GDM1 (cell line): ENCODE data around the gene SLC17A2.

ENCODE experiments used
- DNase-seq: peaks from one replicate; lab custom pipeline; 2025; lab: John Stamatoyannopoulos, UW

SLC17A2 gene

DNA sequence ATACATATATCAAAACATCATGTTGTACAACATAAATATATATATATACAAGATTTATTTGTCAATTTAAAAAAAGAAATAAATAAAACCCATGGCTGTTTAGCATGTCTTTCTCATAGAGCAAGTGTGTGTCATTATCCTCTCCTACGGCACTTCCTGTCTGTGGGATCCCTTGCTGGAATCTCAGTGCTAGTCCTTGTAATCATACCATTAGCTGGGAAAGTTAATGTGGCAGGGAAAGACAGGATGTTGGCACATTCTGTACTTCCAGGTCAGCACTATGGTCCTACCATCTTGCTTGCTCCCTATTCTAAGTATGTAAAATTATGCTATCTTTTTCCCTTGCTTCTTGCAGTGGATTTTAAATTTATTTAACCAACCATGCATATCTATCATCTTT is 47.0 kb downstream of the SLC17A2 start:
- no peak for DNase-seq

DNA sequence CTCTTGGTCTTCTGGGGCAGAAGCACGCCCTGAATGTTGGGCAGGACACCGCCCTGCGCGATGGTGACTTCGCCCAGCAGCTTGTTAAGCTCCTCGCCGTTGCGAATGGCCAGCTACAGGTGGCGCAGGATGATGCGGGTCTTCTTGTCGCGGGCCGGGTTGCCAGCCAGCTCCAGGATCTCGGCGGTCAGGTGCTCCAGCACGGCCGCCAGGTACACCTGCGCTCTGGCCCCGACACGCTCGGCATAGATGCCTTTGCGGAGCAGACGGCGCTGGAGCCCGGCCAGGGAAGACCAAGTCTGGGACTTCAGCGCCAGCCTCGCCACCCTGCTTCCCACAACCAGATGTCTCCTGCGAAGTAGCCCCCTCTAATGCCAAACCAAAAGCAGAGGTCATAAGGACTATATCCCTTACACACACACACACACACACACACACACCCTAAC is 48.4 kb downstream of the SLC17A2 start:
- no peak for DNase-seq

DNA sequence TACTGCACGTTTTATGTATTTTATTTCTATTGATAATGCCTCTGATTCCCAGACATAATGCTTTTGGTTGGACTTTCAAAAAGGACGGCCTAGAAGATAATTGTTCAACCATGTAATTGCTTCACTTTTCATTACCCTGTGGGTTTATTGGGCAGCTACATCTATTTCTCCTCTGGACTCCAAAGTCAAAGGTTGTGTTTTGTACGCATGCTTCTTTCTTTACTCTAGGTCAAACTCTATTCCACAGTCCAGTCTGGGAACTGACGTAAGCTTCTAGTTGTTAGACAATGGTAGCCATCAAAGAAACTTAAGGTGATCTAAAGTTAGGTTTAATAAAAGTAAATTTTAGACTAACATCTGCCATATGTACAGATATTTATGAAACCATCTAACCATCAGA is 49.9 kb downstream of the SLC17A2 start:
- no peak for DNase-seq

DNA sequence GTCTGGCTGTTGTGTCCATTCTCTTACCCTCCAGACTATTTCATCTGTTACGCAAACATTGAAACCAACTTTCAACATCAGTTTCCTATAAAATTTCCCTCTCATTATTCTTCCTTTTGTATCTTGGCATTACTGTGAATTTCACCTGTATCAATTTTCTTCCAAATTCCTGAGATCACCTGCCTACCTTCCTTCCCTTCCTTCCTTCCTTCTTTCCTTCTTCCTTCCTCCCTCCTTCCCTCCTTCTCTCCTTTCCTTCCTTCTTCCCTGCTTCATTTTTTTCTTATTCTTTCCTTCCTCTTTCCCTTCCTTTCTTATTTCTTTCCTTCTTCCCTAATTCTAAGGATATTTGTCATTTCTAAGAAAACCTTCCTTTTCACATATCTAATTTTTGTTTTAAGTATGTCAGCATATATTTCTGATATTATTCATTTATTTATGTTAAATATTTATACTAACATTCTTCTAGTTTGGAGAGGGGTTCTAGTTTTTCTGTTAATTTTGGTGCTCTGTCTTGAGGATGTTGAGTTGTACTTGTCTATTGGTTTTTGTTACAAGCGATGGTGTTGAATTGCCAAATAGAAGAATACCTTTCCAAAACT is 51.7 kb downstream of the SLC17A2 start:
- DNase-seq: no peak

DNA sequence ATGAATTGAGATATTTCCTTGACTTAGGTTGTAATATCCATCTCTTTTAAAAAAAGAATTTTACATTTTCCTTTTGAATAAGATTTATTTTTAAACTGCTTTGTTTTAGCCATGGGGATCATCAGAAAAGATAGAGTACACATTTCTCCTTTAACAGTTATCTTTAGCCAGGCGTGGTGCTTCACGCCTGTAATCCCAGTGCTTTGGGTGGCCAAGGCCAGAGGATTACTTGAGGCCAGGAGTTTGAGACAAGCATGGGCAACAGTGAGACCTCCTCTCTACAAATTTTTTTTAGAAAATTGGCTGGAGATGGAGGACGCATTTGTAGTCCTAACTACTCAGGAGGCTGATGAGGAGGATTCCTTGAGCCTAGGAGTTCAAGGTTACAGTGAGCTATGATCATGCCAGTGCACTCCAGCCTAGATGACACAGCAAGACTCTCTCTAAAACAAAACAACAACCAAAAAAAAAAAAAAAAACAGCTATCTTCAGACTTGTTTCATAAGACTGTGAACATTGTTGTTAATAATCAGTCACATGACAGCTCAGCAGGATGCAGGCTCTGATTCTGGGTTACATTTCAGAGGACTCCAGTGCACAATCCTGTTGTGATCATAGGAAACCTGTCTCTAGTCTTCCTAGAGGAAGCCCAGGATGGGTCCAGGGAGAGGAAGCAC is 54.4 kb downstream of the SLC17A2 start:
- no peak for DNase-seq

DNA sequence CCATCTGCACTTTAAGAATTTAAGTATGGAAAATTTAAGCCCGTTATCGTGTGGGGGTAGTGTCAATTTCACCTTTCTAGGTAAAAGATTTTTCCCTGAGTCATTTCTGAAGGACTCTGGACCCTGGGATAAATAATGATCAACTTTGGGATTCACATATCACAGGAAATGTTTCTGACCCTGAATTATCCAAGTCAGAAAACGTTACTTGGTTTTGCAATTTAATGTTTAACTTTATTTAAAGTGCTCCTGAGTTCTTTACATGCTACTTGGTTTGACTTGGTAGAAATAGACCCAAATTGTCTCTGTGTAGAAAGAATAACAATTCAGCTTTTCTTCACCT is 55.0 kb downstream of the SLC17A2 start:
- no peak for DNase-seq

DNA sequence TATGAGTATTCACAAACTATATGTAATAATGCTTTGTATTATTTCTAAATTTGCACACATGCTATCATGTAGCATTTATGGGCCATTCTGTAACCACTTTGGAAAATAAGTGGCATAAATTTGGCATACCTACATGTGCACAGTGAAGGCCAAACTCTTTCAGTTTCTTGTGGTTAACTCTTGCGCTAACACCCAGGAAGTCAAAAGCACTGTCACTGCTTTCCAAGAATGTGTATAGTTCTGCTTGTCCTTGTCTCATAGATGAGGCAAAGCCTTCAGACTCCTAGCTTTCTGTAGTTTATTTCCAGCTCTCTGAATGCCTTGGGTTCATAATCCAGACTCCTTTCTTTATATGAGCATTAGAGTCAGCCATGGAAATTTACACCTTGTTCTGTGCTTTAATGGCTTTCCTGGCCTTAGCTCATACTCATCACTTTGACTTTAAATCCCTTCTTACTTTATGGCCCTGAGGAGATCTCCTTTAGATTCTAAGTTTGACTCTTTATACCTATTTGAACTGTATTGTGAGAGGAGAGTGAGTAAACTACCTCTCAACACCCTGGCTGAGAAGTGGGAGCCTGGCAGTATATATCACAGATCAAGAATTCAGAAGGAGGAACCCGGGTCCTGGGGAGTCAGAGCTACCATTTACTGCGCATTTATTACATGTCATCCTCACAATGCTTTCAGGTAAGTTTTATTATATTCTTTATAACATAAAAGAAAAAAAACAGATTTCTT is 55.5 kb downstream of the SLC17A2 start:
- no peak for DNase-seq

DNA sequence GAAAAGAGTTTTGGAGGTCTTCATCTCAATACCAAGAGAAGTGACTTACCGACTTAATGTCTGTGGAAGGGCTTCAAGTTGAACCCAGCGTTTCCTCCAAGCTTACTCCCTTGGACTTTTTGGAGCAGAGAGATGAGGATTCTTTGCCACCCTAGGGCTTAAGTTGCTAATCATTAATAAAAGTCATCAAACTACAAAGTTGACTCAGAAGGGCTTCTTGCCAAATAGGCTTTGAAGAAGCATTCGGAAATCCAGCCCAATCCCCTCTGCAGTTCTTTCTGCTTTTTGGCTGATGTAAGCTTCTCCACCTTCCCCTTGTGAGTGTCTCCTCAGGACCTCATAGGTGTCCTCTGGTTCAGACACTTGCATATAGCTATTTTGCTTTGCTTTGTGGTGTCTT is 56.4 kb downstream of the SLC17A2 start, which contains the start of gene SLC17A3:
TSS of gene SLC17A3 (minus strand) at position 126 of the 400 bp plus-strand sequence. CDS start 5,856 bp downstream, outside the sequence.
- DNase-seq: no peak

DNA sequence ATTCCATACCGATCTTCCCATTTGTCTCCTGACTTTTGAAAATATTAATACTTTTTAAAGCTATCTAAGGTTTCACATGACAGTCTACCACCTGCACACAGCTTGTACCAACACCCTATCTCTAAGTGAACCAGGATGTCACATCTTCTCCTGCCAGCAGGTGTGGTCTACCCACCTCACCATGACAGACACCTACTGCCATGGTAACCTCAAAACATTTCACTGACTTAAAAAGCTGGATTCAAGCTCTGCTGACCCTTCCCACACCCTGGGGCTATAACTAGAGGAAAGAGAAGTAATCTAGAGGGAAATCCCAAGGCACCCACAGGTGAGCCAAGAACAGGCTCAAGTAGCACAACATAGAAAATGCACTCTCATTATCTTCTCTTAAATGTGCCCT is 57.7 kb downstream of the SLC17A2 start:
- no peak for DNase-seq

DNA sequence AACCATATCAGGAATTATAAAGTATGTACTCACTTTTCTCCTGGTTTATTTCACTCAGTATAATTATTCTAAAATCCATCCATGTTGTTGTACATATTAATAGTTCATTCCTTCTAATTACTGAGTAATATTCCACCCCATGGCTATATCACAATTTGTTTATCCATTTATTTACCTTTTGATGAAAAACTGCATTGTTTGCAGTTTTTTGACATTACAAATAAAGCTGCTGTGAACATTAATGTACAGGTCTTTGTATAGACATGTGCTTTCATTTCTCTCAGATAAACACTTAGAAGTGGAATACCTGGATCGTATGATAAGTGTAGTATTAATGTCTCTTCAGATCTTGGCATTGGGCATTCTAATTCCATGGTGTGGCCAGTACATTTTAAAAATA is 60.7 kb downstream of the SLC17A2 start:
- DNase-seq: no peak

DNA sequence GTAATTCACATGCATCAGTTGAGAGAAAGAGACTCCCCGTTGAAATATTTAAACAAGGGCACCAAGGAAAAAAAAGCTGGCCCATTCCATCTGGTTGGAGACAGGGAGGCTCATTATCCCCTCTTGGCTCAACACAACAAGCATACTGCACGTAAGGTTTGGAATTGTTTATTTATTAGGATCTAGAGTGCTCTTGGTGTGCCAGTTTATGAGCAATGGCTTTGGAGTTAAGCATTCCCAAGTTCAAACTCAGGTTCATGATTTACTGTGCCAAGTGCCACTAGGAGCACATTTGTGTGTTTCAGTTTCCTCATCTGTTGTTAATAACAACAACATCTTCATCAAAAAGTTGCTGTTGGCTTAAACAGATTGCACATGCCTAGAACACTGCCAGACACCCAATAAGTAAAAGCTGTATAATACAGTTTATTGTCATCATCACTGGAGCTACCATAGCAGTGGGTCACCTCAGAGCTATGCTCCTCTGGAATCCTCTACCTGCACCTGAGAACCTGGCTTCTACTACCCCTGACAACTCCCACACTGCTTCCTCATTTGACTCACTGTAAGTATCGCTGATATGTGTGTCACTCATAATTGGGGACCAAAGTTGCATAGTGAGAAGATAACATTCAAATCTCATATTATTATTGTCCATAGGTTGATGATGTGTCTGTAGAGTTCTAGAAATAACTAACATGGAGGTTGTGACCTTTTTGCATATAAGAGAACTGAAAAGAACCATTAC is 61.9 kb downstream of the SLC17A2 start:
- no peak for DNase-seq

DNA sequence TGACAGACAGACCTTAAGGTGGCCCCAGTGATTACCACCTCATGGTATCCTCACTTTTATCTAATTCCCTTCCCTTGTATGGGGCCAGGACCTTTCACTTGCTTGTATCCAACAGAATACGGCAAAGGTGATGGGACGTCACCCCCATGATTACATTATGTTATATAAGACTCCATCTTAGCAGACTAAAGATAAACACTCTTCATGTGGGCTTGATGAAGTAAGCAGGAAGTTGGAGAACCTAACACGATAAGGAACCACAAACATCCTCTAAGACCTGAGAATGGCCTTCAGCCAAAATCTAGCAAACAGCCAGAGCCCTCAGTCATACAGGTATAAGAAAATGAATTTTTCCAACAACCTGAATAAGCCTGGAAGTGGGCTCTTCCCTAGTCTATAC is 64.5 kb downstream of the SLC17A2 start:
- no peak for DNase-seq

DNA sequence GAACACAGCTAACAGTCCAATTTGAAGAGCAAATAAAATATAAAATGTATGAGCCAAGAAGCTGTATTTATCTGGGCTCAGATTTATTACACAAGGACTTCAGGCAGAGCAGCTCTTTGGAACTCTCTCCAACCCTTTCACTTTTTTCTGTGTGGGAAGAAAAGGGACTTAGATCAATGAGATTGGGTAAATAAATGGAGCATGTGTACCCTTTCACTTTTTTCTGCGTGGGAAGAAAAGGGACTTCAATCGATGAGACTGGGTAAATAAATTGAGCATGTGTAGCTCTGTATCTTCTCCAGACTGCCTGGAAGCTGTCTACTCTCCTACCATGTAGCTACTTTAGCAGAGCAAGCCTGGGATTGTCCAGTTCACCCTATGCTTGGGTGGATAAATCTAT is 67.1 kb downstream of the SLC17A2 start:
- DNase-seq: no peak
